ENCODE results near the gene UGT1A9.

DNA sequence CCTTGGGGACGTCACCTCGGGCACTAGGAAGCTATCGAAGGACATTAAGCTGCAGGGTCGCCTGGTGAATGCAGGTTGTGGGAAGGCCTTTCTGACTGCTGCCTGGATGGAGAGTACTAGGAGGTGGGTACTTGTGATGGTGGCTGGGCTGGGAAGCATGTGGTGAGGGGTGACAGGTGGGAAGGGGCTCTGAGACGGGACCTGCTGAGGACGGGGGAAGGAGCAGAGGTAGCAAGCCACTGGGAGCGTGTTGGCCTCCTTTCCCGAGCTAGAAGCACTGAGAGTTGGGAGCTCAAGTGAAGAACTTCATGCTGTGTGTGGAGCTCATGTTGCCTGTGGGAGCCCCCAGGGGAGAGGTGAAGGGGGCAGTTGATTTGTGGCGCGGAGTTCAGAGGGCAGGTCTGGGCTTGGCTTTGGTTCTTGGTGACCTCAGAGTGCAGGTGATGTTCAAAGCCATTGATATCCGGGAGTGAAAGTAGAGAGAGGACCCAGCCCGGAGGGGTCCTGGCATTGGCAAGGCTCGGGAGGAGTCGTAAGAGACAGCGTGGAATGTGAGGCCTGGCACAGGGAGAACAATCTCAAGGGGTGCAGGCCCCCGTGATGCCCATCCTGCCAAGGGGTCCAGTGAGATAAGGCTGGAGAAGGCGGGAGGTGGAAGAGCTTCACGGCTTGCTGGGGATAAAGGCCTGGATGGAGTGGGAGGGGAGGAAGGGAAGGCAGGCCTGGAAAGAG, 119.6 kb downstream of the UGT1A9 start:
- no peak for TF ChIP-seq EZH2 (IDR thresholded peaks at IDR 0.05; ENCODE audit: borderline replicate concordance, low read length)
- TF ChIP-seq, protein P1, sequence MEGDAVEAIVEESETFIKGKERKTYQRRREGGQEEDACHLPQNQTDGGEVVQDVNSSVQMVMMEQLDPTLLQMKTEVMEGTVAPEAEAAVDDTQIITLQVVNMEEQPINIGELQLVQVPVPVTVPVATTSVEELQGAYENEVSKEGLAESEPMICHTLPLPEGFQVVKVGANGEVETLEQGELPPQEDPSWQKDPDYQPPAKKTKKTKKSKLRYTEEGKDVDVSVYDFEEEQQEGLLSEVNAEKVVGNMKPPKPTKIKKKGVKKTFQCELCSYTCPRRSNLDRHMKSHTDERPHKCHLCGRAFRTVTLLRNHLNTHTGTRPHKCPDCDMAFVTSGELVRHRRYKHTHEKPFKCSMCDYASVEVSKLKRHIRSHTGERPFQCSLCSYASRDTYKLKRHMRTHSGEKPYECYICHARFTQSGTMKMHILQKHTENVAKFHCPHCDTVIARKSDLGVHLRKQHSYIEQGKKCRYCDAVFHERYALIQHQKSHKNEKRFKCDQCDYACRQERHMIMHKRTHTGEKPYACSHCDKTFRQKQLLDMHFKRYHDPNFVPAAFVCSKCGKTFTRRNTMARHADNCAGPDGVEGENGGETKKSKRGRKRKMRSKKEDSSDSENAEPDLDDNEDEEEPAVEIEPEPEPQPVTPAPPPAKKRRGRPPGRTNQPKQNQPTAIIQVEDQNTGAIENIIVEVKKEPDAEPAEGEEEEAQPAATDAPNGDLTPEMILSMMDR (conservative IDR thresholded peaks at IDR 0.05 in 1 of 2, IDR thresholded peaks at IDR 0.05 in 1 of 2; ENCODE audit: extremely low read depth in 1 of 2, insufficient read depth in 1 of 2, low read depth in 1 of 2, low read length in 2 of 2), result no peak

Measured in mammary epithelial cell (primary cell).